ENCODE measurements around the gene APOBEC4.

- TF ChIP-seq CTCF (IDR thresholded peaks at IDR 0.05): no peak
- no peak for TF ChIP-seq EZH2 (IDR thresholded peaks at IDR 0.05)
These were observed 33.1 kb upstream of the APOBEC4 start for GRCh38 chr1:183686229-183686628.

All from neural progenitor cell (in vitro differentiated cells).